ENCODE measurements around the gene APBB1IP.
"Not testable (repeated sequence)": the region's sequence is repeated elsewhere in the genome, so short reads cannot be mapped to it uniquely, and the experiment has no call there.

The APBB1IP gene

DNA sequence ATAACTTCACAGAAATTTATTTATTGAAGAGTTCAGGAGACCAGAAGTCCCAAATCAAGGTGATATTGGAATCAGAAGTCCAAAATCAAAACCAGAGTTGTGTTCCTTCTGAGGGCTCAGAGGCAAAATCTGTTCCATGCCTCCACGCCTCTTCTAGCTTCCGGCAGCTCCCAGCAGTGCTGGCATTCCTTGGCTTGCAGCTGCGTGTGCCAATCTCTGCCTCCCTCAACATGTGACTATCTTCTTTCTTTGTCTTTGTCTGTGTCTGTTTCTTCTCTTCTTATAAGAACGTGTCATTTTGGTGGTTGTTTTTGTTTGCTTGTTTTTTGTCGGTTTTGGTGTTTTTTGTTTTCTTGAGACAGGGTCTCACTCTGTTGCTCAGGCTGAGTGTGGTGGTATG lies 116.1 kb downstream of the APBB1IP start:
- Histone ChIP-seq H3K27me3 (ENCODE audit: control insufficient read depth, insufficient read depth, low read length) (no peaks in the 10 kb centered on the region), H3K9me3 (ENCODE audit: control insufficient read depth, insufficient read depth, low read length) (no peaks in the 10 kb centered on the region), H3K4me1 (ENCODE audit: control insufficient read depth, insufficient read depth, low read length) (no peaks in the 10 kb centered on the region), H3K4me3 (ENCODE audit: low read length) (no peak overlapping the region), H3K36me3 (ENCODE audit: control insufficient read depth, insufficient read depth, low read length) (no peaks in the 10 kb centered on the region), H3K27ac (ENCODE audit: low read length) (no peak overlapping the region)
- DNase-seq (ENCODE audit: low read depth, low spot score) = no peak
- WGBS (ENCODE audit: insufficient coverage, insufficient read length) = no CpG with 5 or more reads among the region's 5 CpGs

DNA sequence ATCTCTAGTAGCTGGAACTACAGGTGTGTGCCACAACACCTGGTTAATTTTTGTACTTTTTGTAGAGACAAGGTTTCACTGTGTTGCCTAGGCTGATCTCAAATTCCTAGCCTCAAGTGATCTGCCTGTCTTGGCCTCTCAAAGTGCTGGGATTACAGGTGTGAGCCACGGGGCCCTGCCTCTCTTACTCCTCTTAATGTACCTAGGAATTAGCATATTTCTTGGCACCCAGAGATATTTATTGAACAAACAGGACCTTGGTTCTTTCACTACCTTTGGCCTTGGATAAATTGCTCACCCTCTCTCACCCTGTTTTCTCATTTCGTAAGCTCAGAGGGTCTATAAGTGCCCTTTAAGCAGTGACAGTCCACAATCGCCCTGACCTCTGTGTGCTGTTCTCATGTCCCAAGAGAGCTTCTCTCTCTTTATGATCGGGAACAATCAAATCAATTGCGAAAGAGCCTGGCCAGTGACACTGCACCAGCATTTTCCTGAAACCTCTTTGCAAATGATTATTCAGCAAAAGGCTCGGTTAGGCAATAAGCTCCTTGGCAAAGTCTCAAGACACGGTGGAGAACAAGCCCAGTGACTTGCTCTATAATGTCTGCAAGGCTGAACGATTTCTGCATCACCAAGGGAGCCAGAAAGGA lies 117.7 kb downstream of the APBB1IP start:
- no peaks in the 10 kb centered on the region for H3K27me3 ChIP-seq (ENCODE audit: control insufficient read depth, insufficient read depth, low read length)
- H3K9me3 ChIP-seq (ENCODE audit: control insufficient read depth, insufficient read depth, low read length) = no peaks in the 10 kb centered on the region
- no peak overlapping the region for H3K27ac ChIP-seq (ENCODE audit: low read length)
- no peak for DNase-seq (ENCODE audit: low read depth, low spot score)
- no peaks in the 10 kb centered on the region for H3K4me1 ChIP-seq (ENCODE audit: control insufficient read depth, insufficient read depth, low read length)
- no peak overlapping the region for H3K4me3 ChIP-seq (ENCODE audit: low read length)
- no peaks in the 10 kb centered on the region for H3K36me3 ChIP-seq (ENCODE audit: control insufficient read depth, insufficient read depth, low read length)
- WGBS (ENCODE audit: insufficient coverage, insufficient read length) = no CpG with 5 or more reads among the region's 8 CpGs

DNA sequence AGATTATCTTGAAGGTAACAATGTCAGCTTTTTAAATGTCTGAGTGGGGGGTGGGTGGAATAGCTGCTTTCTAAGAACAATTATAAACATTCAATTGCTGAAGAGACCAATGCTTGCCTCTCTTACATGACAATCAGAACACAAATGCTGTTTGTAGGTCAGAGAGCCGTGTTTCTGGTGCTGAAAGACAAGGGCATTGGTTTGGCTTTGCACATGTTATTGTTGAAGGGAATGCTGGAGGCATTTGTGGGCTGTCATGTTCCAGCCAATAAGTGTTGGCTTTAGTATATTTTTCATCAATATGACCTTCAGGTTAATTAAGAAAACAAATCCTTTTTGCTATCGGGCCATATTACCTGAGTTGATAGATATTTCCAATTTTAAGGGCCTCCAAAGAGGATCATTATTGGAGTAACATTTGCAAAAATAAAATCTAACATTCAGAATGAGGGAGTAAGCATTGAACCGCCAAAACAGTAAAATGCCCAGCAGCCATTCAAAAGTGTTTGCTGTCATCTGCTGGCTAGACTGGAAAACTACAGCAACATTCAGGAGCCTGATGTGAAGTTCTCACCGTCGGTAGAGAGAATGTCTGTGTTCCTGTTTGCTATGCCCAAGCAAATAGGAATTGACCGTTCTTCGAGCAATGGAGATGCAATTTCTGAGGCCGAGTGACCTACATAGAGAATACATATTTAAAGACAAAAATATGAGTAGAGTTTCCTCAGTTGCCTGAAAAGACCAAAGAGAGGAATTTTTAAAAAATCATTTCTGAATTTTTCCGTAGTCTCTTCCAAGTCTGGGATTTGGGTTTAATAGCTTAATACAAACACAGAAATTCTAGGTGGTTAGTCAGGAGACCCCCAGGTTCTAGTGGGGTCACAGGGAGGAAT lies 118.9 kb downstream of the APBB1IP start:
- H3K4me3 ChIP-seq (ENCODE audit: low read length) = no peak overlapping the region
- no peak overlapping the region for H3K27ac ChIP-seq (ENCODE audit: low read length)
- no peaks in the 10 kb centered on the region for H3K36me3 ChIP-seq (ENCODE audit: control insufficient read depth, insufficient read depth, low read length)
- no peaks in the 10 kb centered on the region for H3K9me3 ChIP-seq (ENCODE audit: control insufficient read depth, insufficient read depth, low read length)
- no CpG with 5 or more reads among the region's 9 CpGs for WGBS (ENCODE audit: insufficient coverage, insufficient read length)
- no peaks in the 10 kb centered on the region for H3K4me1 ChIP-seq (ENCODE audit: control insufficient read depth, insufficient read depth, low read length)
- H3K27me3 ChIP-seq (ENCODE audit: control insufficient read depth, insufficient read depth, low read length) = no peaks in the 10 kb centered on the region
- no peak for DNase-seq (ENCODE audit: low read depth, low spot score)

DNA sequence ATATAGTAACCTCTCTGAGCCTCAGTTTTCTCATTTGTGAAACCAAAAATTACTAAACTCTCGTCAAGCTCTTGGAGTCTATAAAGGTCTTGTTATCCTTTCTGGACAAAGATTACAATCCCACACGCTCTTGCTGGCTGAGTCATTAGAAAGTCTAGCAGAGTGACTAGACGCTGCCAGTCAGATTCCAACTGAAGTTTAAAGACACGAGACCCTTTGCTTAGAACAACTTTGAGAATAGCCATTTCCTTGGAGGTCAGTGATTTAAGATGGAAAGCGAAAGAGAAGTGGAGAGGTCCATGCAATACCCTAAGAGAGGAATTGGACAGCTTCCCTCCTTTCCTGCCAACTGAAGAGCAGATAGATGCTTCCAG lies 119.5 kb downstream of the APBB1IP start:
- Histone ChIP-seq H3K36me3 (ENCODE audit: control insufficient read depth, insufficient read depth, low read length) (no peaks in the 10 kb centered on the region), H3K27me3 (ENCODE audit: control insufficient read depth, insufficient read depth, low read length) (no peaks in the 10 kb centered on the region), H3K4me3 (ENCODE audit: low read length) (no peak overlapping the region), H3K9me3 (ENCODE audit: control insufficient read depth, insufficient read depth, low read length) (no peaks in the 10 kb centered on the region), H3K27ac (ENCODE audit: low read length) (no peak overlapping the region), H3K4me1 (ENCODE audit: control insufficient read depth, insufficient read depth, low read length) (no peaks in the 10 kb centered on the region)
- DNase-seq (ENCODE audit: low read depth, low spot score) = no peak
- no CpG with 5 or more reads among the region's 5 CpGs for WGBS (ENCODE audit: insufficient coverage, insufficient read length)

DNA sequence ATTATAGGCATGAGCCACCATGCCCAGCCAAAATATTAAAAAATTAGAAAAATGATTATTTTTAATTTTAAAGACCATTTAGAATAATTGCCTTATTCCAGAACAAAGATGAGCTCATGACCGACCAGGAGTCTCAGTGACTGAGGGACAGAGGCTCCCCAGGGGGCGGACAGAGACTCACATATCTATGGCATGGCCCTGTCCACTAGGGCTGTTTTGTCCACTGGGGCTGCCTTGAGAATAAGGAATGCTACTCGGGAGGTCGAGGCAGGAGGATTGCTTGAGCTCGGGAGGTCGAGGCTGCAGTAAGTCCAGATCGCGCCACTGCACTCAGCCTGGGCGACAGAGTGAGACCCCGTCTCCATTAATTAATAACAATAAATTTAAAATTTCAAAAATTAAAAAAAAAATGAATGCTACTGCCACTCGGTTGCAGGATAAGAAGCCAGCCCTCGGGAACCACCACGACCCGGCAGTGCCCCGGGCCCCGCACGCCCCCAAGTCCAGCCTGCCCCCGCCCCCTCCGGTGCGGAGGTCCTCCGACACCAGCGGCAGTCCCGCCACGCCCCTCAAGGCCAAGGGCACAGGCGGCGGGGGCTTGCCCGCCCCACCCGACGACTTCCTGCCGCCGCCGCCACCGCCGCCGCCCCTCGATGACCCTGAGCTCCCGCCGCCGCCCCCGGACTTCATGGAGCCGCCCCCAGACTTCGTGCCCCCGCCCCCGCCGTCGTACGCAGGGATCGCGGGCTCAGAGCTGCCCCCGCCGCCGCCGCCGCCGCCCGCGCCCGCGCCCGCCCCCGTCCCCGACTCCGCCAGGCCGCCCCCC lies 128.6 kb downstream of the APBB1IP start:
- H3K36me3 ChIP-seq (ENCODE audit: control insufficient read depth, insufficient read depth, low read length) = no peaks in the 10 kb centered on the region
- WGBS (ENCODE audit: insufficient coverage, insufficient read length) = no CpG with 5 or more reads among the region's 64 CpGs
- H3K9me3 ChIP-seq (ENCODE audit: control insufficient read depth, insufficient read depth, low read length) = no peaks in the 10 kb centered on the region
- H3K4me3 ChIP-seq (ENCODE audit: low read length) = peak overlapping the region; percentile 54; the same call in 1 of the 2 replicates
- no peaks in the 10 kb centered on the region for H3K4me1 ChIP-seq (ENCODE audit: control insufficient read depth, insufficient read depth, low read length)
- H3K27ac ChIP-seq (ENCODE audit: low read length) = no peak overlapping the region
- H3K27me3 ChIP-seq (ENCODE audit: control insufficient read depth, insufficient read depth, low read length) = peaks cover 1% of the 10 kb centered on the region; the same call in 1 of the 2 replicates
- no peak for DNase-seq (ENCODE audit: low read depth, low spot score)

DNA sequence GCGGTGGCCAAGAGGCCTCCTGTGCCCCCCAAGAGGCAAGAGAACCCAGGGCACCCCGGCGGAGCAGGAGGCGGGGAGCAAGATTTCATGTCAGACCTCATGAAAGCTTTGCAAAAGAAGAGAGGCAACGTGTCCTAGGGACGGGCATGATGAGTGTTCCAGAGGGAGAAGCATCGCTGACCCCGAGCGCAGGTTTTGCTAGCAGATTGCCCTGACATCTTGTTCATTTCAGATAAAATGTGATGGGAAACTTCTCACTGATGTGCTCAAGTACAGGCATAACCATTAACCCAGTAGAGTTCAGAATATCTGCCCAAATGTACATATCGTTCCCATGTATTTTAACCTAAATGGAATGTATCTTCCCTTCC lies 129.2 kb downstream of the APBB1IP start:
- H3K4me1 ChIP-seq (ENCODE audit: control insufficient read depth, insufficient read depth, low read length) = no peaks in the 10 kb centered on the region
- no CpG with 5 or more reads among the region's 10 CpGs for WGBS (ENCODE audit: insufficient coverage, insufficient read length)
- no peak for DNase-seq (ENCODE audit: low read depth, low spot score)
- peaks cover 1% of the 10 kb centered on the region; the same call in 1 of the 2 replicates for H3K27me3 ChIP-seq (ENCODE audit: control insufficient read depth, insufficient read depth, low read length)
- H3K9me3 ChIP-seq (ENCODE audit: control insufficient read depth, insufficient read depth, low read length) = no peaks in the 10 kb centered on the region
- H3K36me3 ChIP-seq (ENCODE audit: control insufficient read depth, insufficient read depth, low read length) = no peaks in the 10 kb centered on the region
- H3K27ac ChIP-seq (ENCODE audit: low read length) = no peak overlapping the region
- H3K4me3 ChIP-seq (ENCODE audit: low read length) = peak overlapping the region; percentile 54; the same call in 1 of the 2 replicates

DNA sequence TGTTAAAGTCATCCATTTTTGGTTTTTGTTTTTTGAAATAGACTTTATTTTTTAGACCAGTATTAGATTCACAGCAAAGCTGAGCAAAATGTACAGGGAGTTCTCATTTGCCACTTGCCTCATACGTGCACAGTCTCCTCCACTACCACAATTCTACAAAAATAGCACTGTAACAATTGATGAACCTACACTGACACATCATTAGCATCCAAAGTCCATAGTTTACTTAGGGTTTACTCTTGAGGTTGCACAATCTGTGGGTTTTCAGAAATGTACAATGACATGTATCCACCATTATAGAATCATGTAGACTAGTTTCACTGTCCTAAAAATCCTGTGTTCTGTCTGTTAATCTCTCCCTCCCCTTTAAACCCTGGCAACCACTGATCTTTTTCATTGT lies 133.5 kb downstream of the APBB1IP start:
- Histone ChIP-seq H3K4me3 (ENCODE audit: low read length) (no peak overlapping the region), H3K9me3 (ENCODE audit: control insufficient read depth, insufficient read depth, low read length) (no peaks in the 10 kb centered on the region), H3K27me3 (ENCODE audit: control insufficient read depth, insufficient read depth, low read length) (no peaks in the 10 kb centered on the region), H3K27ac (ENCODE audit: low read length) (no peak overlapping the region), H3K4me1 (ENCODE audit: control insufficient read depth, insufficient read depth, low read length) (no peaks in the 10 kb centered on the region), H3K36me3 (ENCODE audit: control insufficient read depth, insufficient read depth, low read length) (no peaks in the 10 kb centered on the region)
- no peak for DNase-seq (ENCODE audit: low read depth, low spot score)
- WGBS (ENCODE audit: insufficient coverage, insufficient read length) = no CpG with 5 or more reads among the region's 1 CpG

GRCh38 chr10:26573674-26574073 lies 135.5 kb downstream of the APBB1IP start:
- DNase-seq (ENCODE audit: low read depth, low spot score) = no peak
- no CpG with 5 or more reads among the region's 2 CpGs for WGBS (ENCODE audit: insufficient coverage, insufficient read length)
- no peak overlapping the region for H3K27ac ChIP-seq (ENCODE audit: low read length)

GRCh38 chr10:26574783-26575182 lies 136.6 kb downstream of the APBB1IP start:
- Histone ChIP-seq H3K36me3 (ENCODE audit: control insufficient read depth, insufficient read depth, low read length) (no peaks in the 10 kb centered on the region), H3K4me3 (ENCODE audit: low read length) (no peak overlapping the region), H3K27ac (ENCODE audit: low read length) (no peak overlapping the region), H3K9me3 (ENCODE audit: control insufficient read depth, insufficient read depth, low read length) (no peaks in the 10 kb centered on the region), H3K4me1 (ENCODE audit: control insufficient read depth, insufficient read depth, low read length) (no peaks in the 10 kb centered on the region), H3K27me3 (ENCODE audit: control insufficient read depth, insufficient read depth, low read length) (no peaks in the 10 kb centered on the region)
- WGBS (ENCODE audit: insufficient coverage, insufficient read length) = no CpG with 5 or more reads among the region's 4 CpGs
- DNase-seq (ENCODE audit: low read depth, low spot score) = no peak

More at GRCh38 chr10:26573674-26574073, 135.5 kb downstream of the APBB1IP start:
- Histone ChIP-seq H3K4me1 (ENCODE audit: control insufficient read depth, insufficient read depth, low read length) (no peaks in the 10 kb centered on the region), H3K36me3 (ENCODE audit: control insufficient read depth, insufficient read depth, low read length) (no peaks in the 10 kb centered on the region), H3K27me3 (ENCODE audit: control insufficient read depth, insufficient read depth, low read length) (no peaks in the 10 kb centered on the region), H3K9me3 (ENCODE audit: control insufficient read depth, insufficient read depth, low read length) (no peaks in the 10 kb centered on the region), H3K4me3 (ENCODE audit: low read length) (no peak overlapping the region)

- H3K27me3 ChIP-seq (ENCODE audit: control insufficient read depth, insufficient read depth, low read length); H3K36me3 ChIP-seq (ENCODE audit: control insufficient read depth, insufficient read depth, low read length); H3K9me3 ChIP-seq (ENCODE audit: control insufficient read depth, insufficient read depth, low read length); DNase-seq (ENCODE audit: low read depth, low spot score); H3K4me1 ChIP-seq (ENCODE audit: control insufficient read depth, insufficient read depth, low read length); H3K4me3 ChIP-seq (ENCODE audit: low read length); H3K27ac ChIP-seq (ENCODE audit: low read length): not testable (repeated sequence)
- no CpG with 5 or more reads among the region's 6 CpGs for WGBS (ENCODE audit: insufficient coverage, insufficient read length)
Observed at GRCh38 chr10:26578371-26578770, 140.2 kb downstream of the APBB1IP start.

All from iPS DF 6.9 (cell line).